OCI-LY1 (cell line): ENCODE measurements around the gene HILPDA.

Experiments
- CTCF ChIP-seq: fragments of 200-600 bp; sonication (generic), shearing (Covaris generic); IDR thresholded peaks from 2 replicates; pipeline ENCODE4 v1.5.1; 2017; ENCODE audit warnings: mild to moderate bottlenecking, antibody characterized with exemption, low read length, moderate library complexity, mixed read lengths
- EZH2 ChIP-seq: fragments of 200-600 bp; sonication (generic), shearing (Covaris generic); IDR thresholded peaks from 2 replicates; pipeline ENCODE4 v1.8.0; 2017; ENCODE audit warnings: borderline replicate concordance, mixed run types, mild to moderate bottlenecking, antibody characterized with exemption, low read length, moderate library complexity, mixed read lengths

DNA sequence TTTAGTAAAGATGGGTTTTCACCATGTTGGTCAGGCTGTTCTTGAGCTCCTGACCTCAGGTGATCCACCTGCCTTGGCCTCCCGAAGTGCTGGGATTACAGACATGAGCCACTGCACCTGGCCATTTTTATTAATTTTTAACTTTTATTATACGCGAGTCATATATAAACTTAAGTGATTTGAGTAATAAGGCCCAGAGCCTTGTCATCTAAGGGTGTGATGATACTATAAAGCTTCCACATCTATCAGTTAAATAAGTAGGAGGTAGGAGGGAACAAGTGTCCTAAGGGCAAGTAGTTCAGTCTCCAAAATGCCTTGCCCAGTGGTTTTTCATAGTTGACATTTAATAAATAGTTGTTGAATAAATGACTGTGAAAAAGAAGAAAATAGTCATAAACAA lies 13.3 kb upstream of the HILPDA start:
- TF ChIP-seq CTCF (no peak), EZH2 (no peak)
